CD8-positive, alpha-beta memory T cell (primary cell): Measurements from ENCODE around the gene PLIN1. TPM values are rescaled to one million over a fixed set of nuclear protein-coding genes. Genes with fewer than 3 reads are reported as not detected.

Experiments
- CTCF ChIA-PET: fragments of 350-600 bp; sonication (Branson Sonifier 250); formaldehyde crosslinking; loops from one replicate; lab custom pipeline; 2021; ENCODE audit warnings: antibody characterized with exemption; lab: Charles Lee
- POLR2A ChIA-PET: fragments of 350-600 bp; sonication (Branson Sonifier 250); formaldehyde crosslinking; loops from one replicate; lab custom pipeline; 2021; ENCODE audit warnings: antibody characterized with exemption; lab: Charles Lee
- DNase-seq, 5 donors: peaks; one replicate each; pipeline versions ENCODE4 v3.0.0 to v3.0.0-alpha.2; 2020 to 2022; ENCODE audit warnings: mixed read lengths in 1 of 5
- H3K27ac ChIP-seq: one replicate; pipeline ENCODE4 v1.7.0; 2013; ENCODE audit warnings: low read depth, mild to moderate bottlenecking, low read length, moderate library complexity
- H3K27me3 ChIP-seq: 2 replicates; pipeline ENCODE4 v1.7.0; 2013; ENCODE audit warnings: low read length, mild to moderate bottlenecking; ENCODE audit not compliant: insufficient read depth, poor library complexity, severe bottlenecking
- H3K36me3 ChIP-seq: 2 replicates; pipeline ENCODE4 v1.7.0; 2013; ENCODE audit warnings: mild to moderate bottlenecking, low read length, moderate library complexity; ENCODE audit not compliant: insufficient read depth
- H3K4me1 ChIP-seq: 2 replicates; pipeline ENCODE4 v1.7.0; 2013; ENCODE audit warnings: mild to moderate bottlenecking, low read length, moderate library complexity; ENCODE audit not compliant: insufficient read depth
- H3K4me3 ChIP-seq: 2 replicates; pipeline ENCODE4 v1.7.0; 2013; ENCODE audit warnings: mild to moderate bottlenecking, low read length
- H3K9me3 ChIP-seq: 2 replicates; pipeline ENCODE4 v1.7.0; 2013; ENCODE audit warnings: mild to moderate bottlenecking, low read length
- H3K27ac Mint-ChIP-seq, 8 donors: one replicate each; pipeline ENCODE4 v1.8.0; 2020 to 2021; ENCODE audit warnings: mixed read lengths in 8 of 8, mild to moderate bottlenecking in 6 of 8, inconsistent platforms in 3 of 8, moderate library complexity in 3 of 8
- H3K27me3 Mint-ChIP-seq, 2 donors: one replicate each; pipeline ENCODE4 v1.8.0; 2020 to 2021; ENCODE audit warnings: mixed read lengths in 2 of 2, mild to moderate bottlenecking in 1 of 2, moderate library complexity in 1 of 2
- H3K36me3 Mint-ChIP-seq, 3 donors: one replicate each; pipeline ENCODE4 v1.8.0; 2020 to 2021; ENCODE audit warnings: mixed read lengths in 3 of 3, inconsistent platforms in 1 of 3, mild to moderate bottlenecking in 1 of 3
- H3K4me1 Mint-ChIP-seq, 3 donors: one replicate each; pipeline ENCODE4 v1.8.0; 2020 to 2021; ENCODE audit warnings: mixed read lengths in 3 of 3, inconsistent platforms in 1 of 3, mild to moderate bottlenecking in 1 of 3
- H3K4me3 Mint-ChIP-seq, 7 donors: one replicate each; pipeline ENCODE4 v1.8.0; 2020 to 2021; ENCODE audit warnings: mixed read lengths in 7 of 7, mild to moderate bottlenecking in 6 of 7, moderate library complexity in 4 of 7, inconsistent platforms in 2 of 7
- H3K9me3 Mint-ChIP-seq, 5 donors: one replicate each; pipeline ENCODE4 v1.8.0; 2020 to 2022; ENCODE audit warnings: mixed read lengths in 5 of 5, mild to moderate bottlenecking in 3 of 5, moderate library complexity in 2 of 5, inconsistent platforms in 1 of 5
- polyA plus RNA-seq: library from polyadenylated mRNA; unstranded; fragments of 300-500 nt; fragmentation: Illumina TruSeq; gene quantifications from one replicate; pipeline ENCODE4 v1.2.3, GENCODE V29; 2021
- total RNA-seq, 2 experiments: library from RNA; stranded (reverse); gene quantifications; one replicate each; pipeline ENCODE4 v1.2.3, GENCODE V29; 2021

The PLIN1 gene
- total and polyA plus RNA-seq, 3 experiments from 2014 or later: 0.35 to 0.50 TPM; not detected in 1

DNA sequence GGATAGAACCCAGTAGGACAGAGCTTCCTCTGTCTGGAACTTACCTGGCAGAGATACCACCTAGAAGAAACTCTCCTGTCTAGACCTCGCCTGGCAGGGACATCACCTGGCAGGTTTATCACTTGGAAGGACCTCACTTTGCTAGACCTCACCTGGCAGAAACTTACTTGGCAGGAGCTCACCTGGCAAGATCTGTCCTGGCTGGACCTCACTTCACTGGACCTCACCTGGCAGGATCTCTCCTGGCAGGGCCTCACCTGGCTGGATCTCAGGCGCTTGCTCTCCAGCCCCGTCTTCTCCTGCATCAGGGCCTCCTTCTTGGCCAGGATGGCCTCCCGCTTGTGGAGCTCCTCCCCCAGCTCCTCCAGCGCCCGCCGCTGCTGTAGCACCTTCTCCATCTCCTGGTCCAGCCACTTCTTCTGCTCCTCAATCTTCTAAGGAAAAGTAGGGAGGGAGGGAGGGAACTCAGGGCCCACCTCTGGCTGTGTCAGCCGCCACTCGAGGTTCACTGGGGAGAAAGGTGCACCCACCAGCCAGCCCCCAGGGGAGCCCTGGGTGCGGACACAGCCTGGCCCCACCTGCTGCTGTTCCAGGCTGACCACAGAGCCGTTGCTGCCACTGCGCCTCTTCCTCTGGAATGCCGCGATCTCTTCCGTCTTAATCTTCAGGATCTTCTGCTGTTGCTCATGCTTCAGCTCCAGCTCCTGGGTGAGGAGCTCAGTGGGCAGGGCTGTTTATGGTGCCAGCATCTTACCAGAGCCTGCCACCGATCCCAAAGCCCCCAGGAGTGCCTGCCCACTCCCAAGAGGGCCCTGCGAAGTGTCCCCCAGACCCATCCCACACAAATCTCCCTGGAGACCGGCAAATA is 46.4 kb downstream of the PLIN1 start:
- Histone ChIP-seq H3K4me3 (no peak overlapping the region), H3K9me3 (no peaks in the 10 kb centered on the region), H3K27ac (no peak overlapping the region), H3K4me1 (no peaks in the 10 kb centered on the region), H3K36me3 (no peaks in the 10 kb centered on the region), H3K27me3 (no peaks in the 10 kb centered on the region)
- ChIA-PET POLR2A (no interaction called here), CTCF (no interaction called here)
- peaks cover 0 to 2% (median 0%) of the 10 kb centered on the region in 5 donors for H3K9me3 Mint-ChIP-seq
- no peaks in the 10 kb centered on the region for H3K4me1 Mint-ChIP-seq
- no peaks in the 10 kb centered on the region for H3K36me3 Mint-ChIP-seq
- no peak overlapping the region for H3K4me3 Mint-ChIP-seq
- DNase-seq: no peak
- peak overlapping the region in 1 of 8 donors; percentile 43 for H3K27ac Mint-ChIP-seq
- H3K27me3 Mint-ChIP-seq: no peaks in the 10 kb centered on the region

DNA sequence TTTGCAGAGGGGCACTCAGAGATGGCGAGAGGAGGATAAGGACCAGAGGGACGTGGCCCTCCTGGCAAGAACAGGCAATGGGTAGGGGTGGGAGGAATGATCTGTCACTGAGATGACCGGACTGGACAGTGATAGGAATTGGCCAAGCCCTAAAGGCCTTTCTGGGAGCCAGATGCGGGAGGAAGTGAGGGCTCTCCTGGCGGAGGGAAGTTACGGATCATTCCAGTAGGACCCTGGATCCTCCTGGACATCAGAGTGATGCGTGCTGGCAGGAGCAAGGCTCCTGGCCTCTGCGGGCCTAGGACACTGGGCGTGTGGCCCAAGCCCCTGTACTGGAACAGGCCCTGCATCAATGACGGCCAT is 47.3 kb downstream of the PLIN1 start:
- CTCF ChIA-PET: no interaction called here
- Mint-ChIP-seq H3K4me3 (no peak overlapping the region), H3K27me3 (no peaks in the 10 kb centered on the region), H3K4me1 (no peaks in the 10 kb centered on the region), H3K9me3 (peaks cover 0 to 2% (median 0%) of the 10 kb centered on the region in 5 donors), H3K36me3 (no peaks in the 10 kb centered on the region), H3K27ac (no peak overlapping the region)
- H3K27me3 ChIP-seq: no peaks in the 10 kb centered on the region
- POLR2A ChIA-PET: no interaction called here
- no peaks in the 10 kb centered on the region for H3K4me1 ChIP-seq
- H3K27ac ChIP-seq: no peak overlapping the region
- no peak overlapping the region for H3K4me3 ChIP-seq
- no peaks in the 10 kb centered on the region for H3K9me3 ChIP-seq
- no peaks in the 10 kb centered on the region for H3K36me3 ChIP-seq
- no peak for DNase-seq

DNA sequence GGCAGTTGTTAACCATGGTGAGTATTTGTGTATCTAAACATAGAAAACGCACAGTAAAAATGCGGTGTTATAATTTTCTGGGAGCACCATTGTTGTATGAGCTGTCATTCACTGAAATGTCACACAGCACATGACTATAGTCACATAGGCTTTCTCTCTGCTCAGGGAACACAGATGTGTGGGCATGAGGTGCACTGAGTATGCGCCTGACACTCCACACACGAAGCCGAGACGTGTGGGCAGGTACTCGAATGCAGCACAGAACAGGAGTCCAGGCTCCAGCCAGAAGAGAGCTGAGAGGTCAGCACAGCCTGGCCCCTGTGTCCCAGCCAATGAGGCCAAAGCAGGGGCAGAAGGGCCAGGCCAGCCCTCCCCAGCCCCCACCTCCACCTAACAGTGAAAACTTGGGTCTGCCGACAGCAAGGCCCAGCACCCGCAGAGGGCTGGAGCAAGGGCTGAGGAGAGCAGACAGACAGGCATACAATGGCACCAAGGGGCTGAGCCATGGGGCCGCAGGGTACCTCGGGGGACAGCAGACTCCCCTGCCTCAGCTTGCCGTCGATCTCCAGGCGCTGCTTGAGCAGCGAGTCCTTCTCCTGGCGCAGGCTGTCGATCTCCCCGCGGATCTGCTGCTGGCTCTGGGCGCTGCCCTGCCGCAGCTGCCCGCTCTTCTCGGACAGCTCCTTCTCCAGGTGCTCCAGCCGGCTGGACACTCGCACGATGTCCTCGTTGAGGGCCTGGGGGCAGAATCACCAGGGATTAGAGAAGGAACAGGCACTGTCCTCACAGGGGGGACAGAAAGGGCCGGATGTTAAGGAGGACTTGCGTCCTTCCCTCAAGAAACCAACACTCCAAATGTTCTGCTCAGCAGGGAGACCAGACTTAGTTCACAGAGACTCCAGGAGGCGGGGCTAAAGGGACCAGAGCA is 47.9 kb downstream of the PLIN1 start:
- Histone ChIP-seq H3K27ac (no peak overlapping the region), H3K36me3 (no peaks in the 10 kb centered on the region), H3K27me3 (no peaks in the 10 kb centered on the region), H3K4me1 (no peaks in the 10 kb centered on the region), H3K4me3 (no peak overlapping the region), H3K9me3 (no peaks in the 10 kb centered on the region)
- Mint-ChIP-seq H3K27ac (no peak overlapping the region), H3K4me1 (no peaks in the 10 kb centered on the region), H3K4me3 (no peak overlapping the region), H3K36me3 (no peaks in the 10 kb centered on the region), H3K9me3 (peaks cover 0 to 2% (median 0%) of the 10 kb centered on the region in 5 donors), H3K27me3 (no peaks in the 10 kb centered on the region)
- ChIA-PET CTCF (no interaction called here), POLR2A (no interaction called here)
- DNase-seq: peak in 1 of 5 donors; percentile 29

DNA sequence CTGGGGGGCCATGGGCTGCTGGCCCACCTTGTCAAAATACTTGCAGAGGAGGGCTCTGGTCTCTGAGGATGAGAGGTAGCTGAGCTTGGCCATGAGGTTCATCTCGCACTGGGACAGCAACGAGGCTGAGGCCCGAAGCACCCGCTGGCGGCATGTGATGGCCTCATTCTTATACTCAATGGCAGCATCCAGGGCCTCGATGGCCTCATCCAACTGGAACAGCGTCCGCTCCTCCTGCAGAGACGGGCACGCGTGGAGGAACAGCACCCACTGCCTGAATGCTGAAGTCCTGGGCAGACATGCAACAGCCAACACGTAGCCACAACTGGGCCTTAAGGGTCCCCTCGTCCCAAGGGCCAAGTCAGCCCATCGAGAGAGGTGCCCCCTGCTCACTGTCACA is 48.9 kb downstream of the PLIN1 start:
- no peak overlapping the region for H3K4me3 Mint-ChIP-seq
- Histone ChIP-seq H3K4me1 (no peaks in the 10 kb centered on the region), H3K36me3 (no peaks in the 10 kb centered on the region), H3K27ac (no peak overlapping the region), H3K27me3 (no peaks in the 10 kb centered on the region), H3K4me3 (no peak overlapping the region), H3K9me3 (no peaks in the 10 kb centered on the region)
- peaks cover 0 to under 1% (median 0%) of the 10 kb centered on the region in 5 donors for H3K9me3 Mint-ChIP-seq
- no peaks in the 10 kb centered on the region for H3K27me3 Mint-ChIP-seq
- no peak overlapping the region for H3K27ac Mint-ChIP-seq
- ChIA-PET POLR2A (no interaction called here), CTCF (no interaction called here)
- no peaks in the 10 kb centered on the region for H3K36me3 Mint-ChIP-seq
- H3K4me1 Mint-ChIP-seq: no peaks in the 10 kb centered on the region
- DNase-seq: no peak

DNA sequence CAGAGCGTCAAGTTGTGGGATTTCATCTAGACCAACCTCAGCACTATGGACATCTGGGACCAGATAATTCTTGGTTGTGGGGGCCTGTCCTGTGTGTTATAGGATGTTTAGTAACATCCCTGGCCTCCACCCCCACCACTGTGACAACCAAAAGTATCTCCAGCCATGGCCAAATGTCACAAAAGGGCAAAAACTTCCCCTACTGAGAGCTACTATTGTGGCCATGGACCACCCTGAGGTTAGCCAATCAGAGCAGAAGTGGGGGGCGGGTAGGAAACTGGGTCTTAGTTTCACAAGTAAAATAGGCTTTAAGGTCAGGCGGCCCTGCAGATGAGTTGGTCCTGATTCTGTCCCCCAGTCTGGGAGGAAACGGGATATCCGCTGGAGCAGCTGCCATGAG is 49.3 kb downstream of the PLIN1 start:
- POLR2A ChIA-PET: no interaction called here
- no peaks in the 10 kb centered on the region for H3K4me1 ChIP-seq
- H3K36me3 ChIP-seq: no peaks in the 10 kb centered on the region
- Mint-ChIP-seq H3K27ac (peak overlapping the region in 1 of 8 donors; percentile 36), H3K4me3 (no peak overlapping the region), H3K4me1 (no peaks in the 10 kb centered on the region), H3K36me3 (no peaks in the 10 kb centered on the region), H3K9me3 (no peaks in the 10 kb centered on the region), H3K27me3 (no peaks in the 10 kb centered on the region)
- CTCF ChIA-PET: no interaction called here
- H3K27ac ChIP-seq: no peak overlapping the region
- no peaks in the 10 kb centered on the region for H3K27me3 ChIP-seq
- DNase-seq: no peak
- H3K4me3 ChIP-seq: no peak overlapping the region
- H3K9me3 ChIP-seq: no peaks in the 10 kb centered on the region

DNA sequence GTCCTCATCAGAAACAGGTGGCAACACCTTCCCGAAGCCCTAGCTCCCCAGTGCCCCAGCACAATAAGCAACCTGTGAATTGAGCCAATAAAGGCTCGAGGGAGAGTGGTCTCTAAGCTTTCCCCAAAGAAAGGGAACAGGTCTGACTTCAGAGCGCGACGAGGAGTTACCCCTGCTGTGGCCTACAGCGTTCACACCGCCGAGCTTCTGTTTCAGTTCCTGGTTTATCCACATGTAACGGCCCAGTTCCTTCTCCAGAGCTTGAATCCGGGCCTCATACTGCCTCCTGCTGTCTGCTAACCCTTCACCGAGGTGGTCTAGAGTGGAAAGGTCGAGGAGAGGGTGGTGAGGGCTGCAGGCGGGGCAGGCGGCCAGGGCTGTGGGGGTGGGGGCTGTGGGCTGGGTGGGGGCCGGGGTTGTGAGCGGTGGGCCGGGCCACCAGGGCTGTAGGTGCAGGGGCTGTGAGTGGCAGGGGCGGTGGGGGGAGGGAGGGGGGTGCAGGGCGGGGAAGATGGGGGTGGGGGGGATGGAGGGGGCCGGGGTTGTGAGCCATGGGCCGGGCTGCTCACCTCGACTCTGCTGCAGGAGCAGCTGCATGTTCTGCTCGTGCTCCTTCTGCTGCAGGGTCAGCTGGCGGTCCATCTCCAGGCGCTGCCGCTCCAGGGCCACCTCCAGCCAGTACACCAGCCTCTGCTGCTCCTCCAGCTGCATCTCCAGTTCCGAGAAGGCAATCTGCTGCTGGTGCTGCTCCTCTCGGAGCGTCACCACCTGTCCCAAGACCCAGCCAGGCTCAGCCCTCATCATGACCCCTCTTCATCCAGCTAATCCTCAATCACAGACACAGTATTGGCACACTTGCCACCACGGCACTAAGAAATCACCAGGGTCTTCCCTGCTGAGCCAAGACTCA is 50.1 kb downstream of the PLIN1 start:
- no peaks in the 10 kb centered on the region for H3K36me3 Mint-ChIP-seq

DNA sequence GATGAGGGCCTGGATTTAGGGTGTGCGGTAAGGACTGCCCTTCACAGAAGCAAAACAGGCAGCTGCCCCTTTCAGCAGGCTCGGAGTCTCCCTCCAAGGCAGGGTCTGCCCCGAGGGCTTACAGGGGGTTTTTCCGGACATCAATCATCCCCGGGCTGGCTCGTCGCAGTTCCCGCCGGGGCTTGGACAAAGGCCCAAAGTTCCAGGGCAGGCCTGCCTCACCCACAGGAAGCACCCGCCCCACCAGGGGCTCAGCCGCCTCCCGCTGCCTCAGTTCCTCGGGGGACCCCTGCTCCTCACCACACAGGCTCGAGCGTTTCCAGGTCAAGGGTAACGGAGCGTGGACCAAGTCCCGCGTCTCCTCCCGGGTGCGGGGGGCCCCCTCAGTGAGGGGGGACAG is 50.9 kb downstream of the PLIN1 start:
- no peaks in the 10 kb centered on the region for H3K9me3 ChIP-seq
- POLR2A ChIA-PET: no interaction called here
- Mint-ChIP-seq H3K36me3 (no peaks in the 10 kb centered on the region), H3K27ac (no peak overlapping the region), H3K4me3 (no peak overlapping the region), H3K27me3 (no peaks in the 10 kb centered on the region), H3K4me1 (no peaks in the 10 kb centered on the region), H3K9me3 (no peaks in the 10 kb centered on the region)
- no peak overlapping the region for H3K27ac ChIP-seq
- H3K4me1 ChIP-seq: no peaks in the 10 kb centered on the region
- no peaks in the 10 kb centered on the region for H3K27me3 ChIP-seq
- CTCF ChIA-PET: no interaction called here
- H3K36me3 ChIP-seq: no peaks in the 10 kb centered on the region
- H3K4me3 ChIP-seq: no peak overlapping the region
- DNase-seq: peak in 1 of 5 donors; percentile 43

More for the DNA sequence above, 50.1 kb downstream of the PLIN1 start:
- H3K4me3 Mint-ChIP-seq: no peak overlapping the region
- no peaks in the 10 kb centered on the region for H3K9me3 Mint-ChIP-seq
- Histone ChIP-seq H3K27me3 (no peaks in the 10 kb centered on the region), H3K4me1 (no peaks in the 10 kb centered on the region), H3K27ac (no peak overlapping the region), H3K36me3 (no peaks in the 10 kb centered on the region), H3K9me3 (no peaks in the 10 kb centered on the region), H3K4me3 (no peak overlapping the region)
- ChIA-PET POLR2A (no interaction called here), CTCF (no interaction called here)
- H3K27me3 Mint-ChIP-seq: no peaks in the 10 kb centered on the region
- H3K4me1 Mint-ChIP-seq: no peaks in the 10 kb centered on the region
- DNase-seq: peak in 1 of 5 donors; percentile 33
- H3K27ac Mint-ChIP-seq: peak overlapping the region in 1 of 8 donors; percentile 36
